GM12878 (cell line): ENCODE results near the gene DOCK1.

ENCODE experiments used
- BCL3 ChIP-seq: IDR thresholded peaks from 2 replicates; pipeline ENCODE4 v1.6.1; 2011; ENCODE audit warnings: borderline replicate concordance, low read depth, mild to moderate bottlenecking, moderate library complexity, low read length; ENCODE audit not compliant: insufficient read depth, poor library complexity, severe bottlenecking
- CTCF ChIP-seq, 3 experiments: IDR thresholded peaks in 2 of 3; conservative IDR thresholded peaks in 1 of 3; 2 replicates each; pipeline ENCODE4 v1.5.1; 2011; ENCODE audit warnings: low read depth in 3 of 3, low read length in 3 of 3, mild to moderate bottlenecking in 3 of 3, control low read depth in 2 of 3, moderate library complexity in 2 of 3, inconsistent platforms in 1 of 3, mixed read lengths in 1 of 3; ENCODE audit not compliant: control insufficient read depth in 2 of 3, insufficient read depth in 1 of 3; ENCODE audit errors: extremely low read depth in 1 of 3
- IRF3 ChIP-seq: fragments of 450-650 bp; IDR thresholded peaks from 2 replicates; pipeline ENCODE4 v1.6.1; 2014; ENCODE audit warnings: mild to moderate bottlenecking
- RAD21 ChIP-seq: IDR thresholded peaks from 2 replicates; pipeline ENCODE4 v1.6.1; 2011; ENCODE audit warnings: mild to moderate bottlenecking, low read depth, low read length, moderate library complexity; ENCODE audit not compliant: insufficient read depth

GRCh38 chr10:127033216-127034033 lies 128.2 kb downstream of the DOCK1 start:
- TF ChIP-seq IRF3 (no peak), CTCF (IDR thresholded peaks at IDR 0.05 in 2 of 3, conservative IDR thresholded peaks at IDR 0.05 in 1 of 3; ENCODE audit: control insufficient read depth in 2 of 3, extremely low read depth in 1 of 3, insufficient read depth in 1 of 3, low read depth in 3 of 3, low read length in 3 of 3) (no peak), BCL3 (no peak), RAD21 (no peak)
